ENCODE measurements around the gene PHYKPL.

DNA sequence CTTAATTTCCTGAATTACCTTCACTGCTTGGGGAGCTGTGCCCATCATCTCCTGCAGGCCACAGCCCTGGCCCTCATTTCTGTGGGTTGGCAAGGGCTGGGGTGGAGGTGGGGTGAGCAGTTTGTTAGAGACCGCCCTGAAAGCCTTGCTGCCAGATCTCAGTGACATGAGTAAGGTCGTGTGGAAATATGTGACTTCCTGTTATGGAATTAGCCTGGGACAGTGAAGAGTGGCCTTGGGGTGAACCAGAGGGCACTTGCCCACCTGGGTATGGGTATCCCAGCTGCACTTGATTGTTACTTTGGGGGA, 30.7 kb downstream of the PHYKPL start:
- TF ChIP-seq, protein P1, sequence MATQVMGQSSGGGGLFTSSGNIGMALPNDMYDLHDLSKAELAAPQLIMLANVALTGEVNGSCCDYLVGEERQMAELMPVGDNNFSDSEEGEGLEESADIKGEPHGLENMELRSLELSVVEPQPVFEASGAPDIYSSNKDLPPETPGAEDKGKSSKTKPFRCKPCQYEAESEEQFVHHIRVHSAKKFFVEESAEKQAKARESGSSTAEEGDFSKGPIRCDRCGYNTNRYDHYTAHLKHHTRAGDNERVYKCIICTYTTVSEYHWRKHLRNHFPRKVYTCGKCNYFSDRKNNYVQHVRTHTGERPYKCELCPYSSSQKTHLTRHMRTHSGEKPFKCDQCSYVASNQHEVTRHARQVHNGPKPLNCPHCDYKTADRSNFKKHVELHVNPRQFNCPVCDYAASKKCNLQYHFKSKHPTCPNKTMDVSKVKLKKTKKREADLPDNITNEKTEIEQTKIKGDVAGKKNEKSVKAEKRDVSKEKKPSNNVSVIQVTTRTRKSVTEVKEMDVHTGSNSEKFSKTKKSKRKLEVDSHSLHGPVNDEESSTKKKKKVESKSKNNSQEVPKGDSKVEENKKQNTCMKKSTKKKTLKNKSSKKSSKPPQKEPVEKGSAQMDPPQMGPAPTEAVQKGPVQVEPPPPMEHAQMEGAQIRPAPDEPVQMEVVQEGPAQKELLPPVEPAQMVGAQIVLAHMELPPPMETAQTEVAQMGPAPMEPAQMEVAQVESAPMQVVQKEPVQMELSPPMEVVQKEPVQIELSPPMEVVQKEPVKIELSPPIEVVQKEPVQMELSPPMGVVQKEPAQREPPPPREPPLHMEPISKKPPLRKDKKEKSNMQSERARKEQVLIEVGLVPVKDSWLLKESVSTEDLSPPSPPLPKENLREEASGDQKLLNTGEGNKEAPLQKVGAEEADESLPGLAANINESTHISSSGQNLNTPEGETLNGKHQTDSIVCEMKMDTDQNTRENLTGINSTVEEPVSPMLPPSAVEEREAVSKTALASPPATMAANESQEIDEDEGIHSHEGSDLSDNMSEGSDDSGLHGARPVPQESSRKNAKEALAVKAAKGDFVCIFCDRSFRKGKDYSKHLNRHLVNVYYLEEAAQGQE (IDR thresholded peaks at IDR 0.05; ENCODE audit: borderline replicate concordance): no peak
- TF ChIP-seq RAD21 (conservative IDR thresholded peaks at IDR 0.05) (no peak), EZH2 (IDR thresholded peaks at IDR 0.05; ENCODE audit: borderline replicate concordance, insufficient read depth, low read length, poor library complexity, severe bottlenecking) (no peak)

Measured in neural cell (in vitro differentiated cells).